Skeletal muscle cell (primary cell): Measurements from ENCODE around the gene RPRD1A.
"Not testable (repeated sequence)": the region's sequence is repeated elsewhere in the genome, so short reads cannot be mapped to it uniquely, and the experiment has no call there.

ENCODE experiments used
- DNase-seq: peaks from one replicate; pipeline ENCODE4 v3.0.0-alpha.2; 2010; ENCODE audit warnings: low read depth
- H3K4me3 ChIP-seq: 2 replicates; pipeline ENCODE4 v1.5.1; 2011; ENCODE audit warnings: low read depth, mild to moderate bottlenecking, control low read depth, low read length, moderate library complexity

Gene RPRD1A, protein sequence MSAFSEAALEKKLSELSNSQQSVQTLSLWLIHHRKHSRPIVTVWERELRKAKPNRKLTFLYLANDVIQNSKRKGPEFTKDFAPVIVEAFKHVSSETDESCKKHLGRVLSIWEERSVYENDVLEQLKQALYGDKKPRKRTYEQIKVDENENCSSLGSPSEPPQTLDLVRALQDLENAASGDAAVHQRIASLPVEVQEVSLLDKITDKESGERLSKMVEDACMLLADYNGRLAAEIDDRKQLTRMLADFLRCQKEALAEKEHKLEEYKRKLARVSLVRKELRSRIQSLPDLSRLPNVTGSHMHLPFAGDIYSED

DNA sequence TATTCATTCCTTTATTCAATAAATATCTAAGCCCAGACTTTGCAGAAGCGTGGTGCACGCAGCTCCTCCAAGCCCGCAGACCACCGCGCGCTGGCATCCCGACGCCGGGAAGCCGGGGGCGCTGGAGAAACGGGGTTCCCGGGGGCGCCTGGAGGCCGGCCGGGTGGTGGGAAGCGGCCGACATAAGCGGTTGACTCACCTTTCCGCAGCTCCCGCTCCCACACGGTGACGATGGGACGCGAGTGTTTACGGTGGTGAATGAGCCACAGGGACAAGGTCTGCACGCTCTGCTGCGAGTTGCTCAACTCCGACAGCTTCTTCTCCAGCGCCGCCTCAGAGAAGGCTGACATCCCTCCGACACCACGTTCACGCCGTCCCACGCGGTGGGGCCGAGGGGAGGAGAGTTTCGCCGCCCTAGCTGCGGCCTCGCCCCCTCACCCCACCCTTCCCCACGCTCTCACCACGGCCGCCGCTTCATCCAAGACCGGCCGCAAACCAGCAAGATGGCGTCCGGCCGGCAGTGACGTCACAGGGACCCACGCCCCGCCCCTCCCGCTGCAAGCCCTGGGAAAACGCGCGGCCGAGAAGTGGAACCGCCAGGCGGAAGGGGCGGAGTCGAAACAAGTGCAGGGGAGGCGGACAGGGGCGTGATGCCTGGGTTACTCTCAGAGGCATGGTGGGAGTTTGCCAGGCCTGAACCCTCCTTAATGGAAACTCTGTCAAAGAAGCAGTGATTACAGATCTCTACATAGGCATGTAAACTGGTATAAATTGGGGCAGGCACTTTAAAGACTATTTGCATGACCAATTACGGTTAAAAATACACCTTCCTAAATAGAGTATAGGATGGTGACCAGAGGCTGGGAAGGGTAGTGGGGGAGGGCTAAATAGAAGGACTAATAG, at the start of gene RPRD1A:
Gene RPRD1A, minus strand, starts transcription at position 505 of the 903 bp plus-strand sequence. Its CDS starts 155 bp downstream, at position 350.
- DNase-seq = peak; percentile 82
- peak within 1 kb of the TSS; percentile 67 for H3K4me3 ChIP-seq

DNA sequence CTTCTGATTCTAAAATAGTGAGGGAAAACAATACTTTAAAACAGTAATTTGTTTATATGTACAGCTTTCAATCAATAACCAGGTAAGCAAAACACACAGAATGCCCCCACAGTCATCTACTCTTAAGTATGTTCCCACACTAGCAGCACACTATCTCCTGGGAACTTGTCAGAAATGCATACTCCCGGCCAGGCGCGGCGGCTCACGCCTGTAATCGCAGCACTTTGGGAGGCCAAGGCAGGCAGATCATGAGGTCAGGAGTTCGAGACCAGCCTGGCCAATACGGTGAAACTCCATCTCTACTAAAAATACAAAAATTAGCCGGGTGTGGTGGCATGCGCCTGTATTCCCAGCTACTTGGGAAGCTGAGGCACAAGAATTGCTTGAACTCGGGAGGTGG, 49.4 kb upstream of the RPRD1A start:
- not testable (repeated sequence) for H3K4me3 ChIP-seq, DNase-seq

- DNase-seq = no peak
- no peak overlapping the region for H3K4me3 ChIP-seq
These were observed 47.4 kb upstream of the RPRD1A start for GRCh38 chr18:36114738-36115137.

GRCh38 chr18:36114251-36114650, 46.9 kb upstream of the RPRD1A start:
- no peak overlapping the region for H3K4me3 ChIP-seq
- no peak for DNase-seq

- no peak for DNase-seq
- H3K4me3 ChIP-seq = no peak overlapping the region
These were observed 44.9 kb upstream of the RPRD1A start for GRCh38 chr18:36112302-36112701.

DNA sequence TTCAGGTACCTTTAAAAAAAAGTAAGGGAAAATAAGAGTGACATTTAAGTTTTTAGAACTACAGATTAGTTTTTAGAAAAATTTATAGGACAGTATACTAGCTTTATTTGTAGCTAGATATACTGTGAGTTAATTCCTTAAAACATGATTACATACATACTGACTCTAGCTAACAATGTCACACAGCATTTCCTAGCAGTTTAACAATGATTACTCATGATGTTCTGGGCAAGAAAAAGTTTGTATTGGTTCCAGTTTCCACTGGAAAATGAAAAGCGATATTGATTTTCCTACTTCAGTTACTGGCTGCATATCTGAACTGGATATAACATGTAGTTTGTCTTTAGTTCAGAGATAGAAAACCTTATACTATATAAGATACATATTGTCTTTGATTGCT, 42.4 kb upstream of the RPRD1A start:
- no peak overlapping the region for H3K4me3 ChIP-seq
- no peak for DNase-seq

DNA sequence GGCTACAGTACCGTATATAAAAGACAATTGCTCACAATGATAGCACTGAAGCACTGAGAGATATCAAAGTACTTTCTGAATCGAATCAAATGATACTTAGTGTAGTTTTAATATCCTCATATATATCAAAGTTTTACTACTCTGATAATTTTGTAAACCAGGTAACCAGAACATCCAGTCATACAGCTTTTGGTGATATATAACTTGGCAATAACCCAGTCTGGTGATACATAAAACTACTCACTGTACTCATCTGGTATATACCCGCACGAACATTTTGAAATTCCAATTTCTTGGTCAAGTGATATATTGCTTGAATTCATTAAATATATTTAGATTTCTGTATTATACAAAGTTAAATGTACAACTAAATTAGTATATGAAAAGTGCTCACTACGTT, 41.2 kb upstream of the RPRD1A start:
- DNase-seq = no peak
- no peak overlapping the region for H3K4me3 ChIP-seq

GRCh38 chr18:36108196-36108595, 40.8 kb upstream of the RPRD1A start:
- H3K4me3 ChIP-seq = no peak overlapping the region
- no peak for DNase-seq

GRCh38 chr18:36107477-36107876, 40.1 kb upstream of the RPRD1A start:
- H3K4me3 ChIP-seq = no peak overlapping the region
- no peak for DNase-seq

DNA sequence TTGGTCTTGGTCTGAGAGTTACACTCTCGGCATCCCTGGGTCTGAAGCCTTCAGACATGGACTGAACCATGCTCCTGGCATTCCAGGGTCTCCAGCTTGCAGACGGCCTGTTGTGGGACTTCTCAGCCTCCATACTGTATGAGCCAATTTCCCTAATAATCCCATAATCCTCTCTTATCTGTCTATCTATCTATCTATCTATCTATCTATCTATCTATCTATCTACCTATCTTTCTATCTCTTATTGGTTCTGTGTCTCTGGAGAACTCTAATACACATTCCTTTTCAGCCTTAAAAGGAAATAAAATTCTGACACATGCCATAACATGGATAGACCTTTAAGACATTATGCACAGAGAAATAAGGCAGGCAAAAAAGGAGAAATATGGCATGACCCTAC, 37.4 kb upstream of the RPRD1A start:
- no peak overlapping the region for H3K4me3 ChIP-seq
- DNase-seq = no peak

- DNase-seq = no peak
- H3K4me3 ChIP-seq = no peak overlapping the region
These were observed 34.6 kb upstream of the RPRD1A start for GRCh38 chr18:36101943-36102342.

- DNase-seq = no peak
- H3K4me3 ChIP-seq = no peak overlapping the region
These were observed 32.0 kb upstream of the RPRD1A start for GRCh38 chr18:36099311-36099710.

- H3K4me3 ChIP-seq = no peak overlapping the region
These were observed 29.6 kb upstream of the RPRD1A start for GRCh38 chr18:36096955-36097354.

DNA sequence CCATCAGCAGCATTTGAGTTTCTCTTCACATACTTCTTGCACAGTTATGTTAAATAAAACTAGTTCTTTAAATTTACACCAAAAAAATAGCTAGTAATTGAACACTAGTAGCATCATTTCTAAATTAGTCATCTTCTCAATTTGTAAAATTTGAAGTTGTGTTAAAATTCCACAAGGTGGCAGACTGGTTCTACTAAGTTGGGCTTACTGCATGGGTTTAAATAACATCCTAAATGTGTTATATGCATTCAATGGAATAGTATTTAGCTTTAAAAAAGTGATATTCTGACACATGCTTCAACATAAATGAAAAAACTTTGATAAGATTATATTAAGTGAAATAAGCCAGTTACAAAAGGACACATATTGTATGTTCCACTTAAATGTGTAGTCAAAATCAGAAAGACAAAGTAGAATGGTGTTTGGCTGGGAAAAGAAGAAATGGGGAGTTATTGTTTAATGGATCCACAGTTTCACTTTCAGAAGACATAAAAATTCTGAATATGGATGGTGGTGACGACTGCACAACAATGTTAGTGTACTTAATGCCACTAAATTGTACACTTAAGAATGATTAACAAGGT, 28.7 kb upstream of the RPRD1A start:
- peak; percentile 49 for DNase-seq
- no peak overlapping the region for H3K4me3 ChIP-seq

More at GRCh38 chr18:36096955-36097354, 29.6 kb upstream of the RPRD1A start:
- no peak for DNase-seq

GRCh38 chr18:36094431-36094830, 27.1 kb upstream of the RPRD1A start:
- no peak overlapping the region for H3K4me3 ChIP-seq
- DNase-seq = no peak

- DNase-seq, H3K4me3 ChIP-seq: not testable (repeated sequence)
These were observed 24.8 kb upstream of the RPRD1A start for GRCh38 chr18:36092116-36092515.

GRCh38 chr18:36089001-36089400, 21.6 kb upstream of the RPRD1A start:
- H3K4me3 ChIP-seq = no peak overlapping the region
- DNase-seq = no peak

DNA sequence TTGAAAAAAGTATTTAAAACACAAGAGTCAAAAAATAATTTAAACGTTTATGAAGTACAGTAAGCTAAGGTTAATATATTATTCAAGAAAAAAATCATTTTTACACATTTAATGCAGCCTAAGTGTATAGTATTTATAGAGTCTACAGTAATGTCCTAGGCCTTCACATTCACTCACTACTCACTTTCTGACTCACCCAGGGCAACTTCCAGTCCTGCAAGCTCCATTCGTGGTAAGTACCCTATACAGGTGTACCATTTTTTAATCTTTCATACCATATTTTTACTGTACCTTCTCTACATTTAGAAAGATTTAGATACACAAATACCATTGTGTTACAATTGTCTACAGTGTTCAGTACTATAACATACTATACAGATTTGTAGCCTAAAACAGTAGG, 20.9 kb upstream of the RPRD1A start:
- no peak for DNase-seq
- H3K4me3 ChIP-seq = no peak overlapping the region

GRCh38 chr18:36086186-36086585, 18.8 kb upstream of the RPRD1A start:
- H3K4me3 ChIP-seq = no peak overlapping the region
- DNase-seq = no peak

DNA sequence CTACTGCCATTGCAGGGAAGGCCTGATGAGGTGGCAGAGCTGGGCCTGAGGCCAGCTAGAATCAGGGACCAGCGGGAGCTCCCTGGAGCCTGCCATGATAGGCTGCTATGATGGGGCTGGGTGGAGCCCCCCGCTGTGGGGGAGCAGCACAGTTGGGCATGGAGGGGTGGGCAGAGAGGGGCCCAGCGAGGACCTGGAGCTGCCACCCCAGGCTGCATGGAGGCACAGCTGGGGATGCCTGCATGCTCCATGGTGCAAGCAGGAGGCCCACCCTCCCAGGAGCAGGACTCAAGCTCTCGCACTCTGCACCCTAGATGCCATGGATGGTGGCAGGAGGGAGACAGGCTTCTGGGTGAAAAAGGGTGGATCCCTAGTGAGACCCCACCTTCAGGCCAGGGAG, 17.8 kb upstream of the RPRD1A start:
- DNase-seq = no peak
- H3K4me3 ChIP-seq = no peak overlapping the region
